ENCODE results near the gene MMP8. TPM values are rescaled to one million over a fixed set of nuclear protein-coding genes. Genes with fewer than 3 reads are reported as not detected.

Gene MMP8
- total RNA-seq, 4 donors from 2014 or later: 0.24 to 0.45 TPM; not detected in 2

DNA sequence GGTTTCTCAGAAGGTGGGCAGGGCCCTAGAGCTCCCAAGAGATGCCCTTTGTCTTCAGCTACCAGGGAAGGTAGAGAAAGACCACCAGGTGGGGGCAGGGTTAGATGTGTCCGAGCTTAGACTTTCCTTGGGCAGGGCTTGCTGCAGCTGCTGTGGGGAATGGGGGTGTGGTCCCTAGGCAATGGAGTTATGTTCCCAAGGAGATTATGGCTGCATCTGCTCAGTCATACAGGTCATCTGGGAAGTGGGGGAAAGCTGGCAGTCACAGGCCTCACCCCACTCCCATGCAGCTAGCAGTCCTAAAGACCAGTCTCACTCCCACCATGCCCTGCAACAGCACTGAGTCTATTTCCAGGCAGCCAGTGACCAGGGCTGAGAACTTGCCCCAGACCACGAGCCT, 48.7 kb downstream of the MMP8 start:
- no peak for DNase-seq
- 67 to 100% methylated on average over 2 of the region's 2 CpGs for WGBS, 2 donors
- Histone ChIP-seq H3K9me3 (no peaks in the 10 kb centered on the region), H3K27ac (no peak overlapping the region), H3K4me1 (no peaks in the 10 kb centered on the region), H3K4me3 (replicated peaks in 1 of 3) (no peak overlapping the region), H3K27me3 (no peaks in the 10 kb centered on the region), H3K36me3 (no peaks in the 10 kb centered on the region)
- TF ChIP-seq POLR2A (IDR thresholded peaks at IDR 0.05): no peak
- TF ChIP-seq, protein P1, sequence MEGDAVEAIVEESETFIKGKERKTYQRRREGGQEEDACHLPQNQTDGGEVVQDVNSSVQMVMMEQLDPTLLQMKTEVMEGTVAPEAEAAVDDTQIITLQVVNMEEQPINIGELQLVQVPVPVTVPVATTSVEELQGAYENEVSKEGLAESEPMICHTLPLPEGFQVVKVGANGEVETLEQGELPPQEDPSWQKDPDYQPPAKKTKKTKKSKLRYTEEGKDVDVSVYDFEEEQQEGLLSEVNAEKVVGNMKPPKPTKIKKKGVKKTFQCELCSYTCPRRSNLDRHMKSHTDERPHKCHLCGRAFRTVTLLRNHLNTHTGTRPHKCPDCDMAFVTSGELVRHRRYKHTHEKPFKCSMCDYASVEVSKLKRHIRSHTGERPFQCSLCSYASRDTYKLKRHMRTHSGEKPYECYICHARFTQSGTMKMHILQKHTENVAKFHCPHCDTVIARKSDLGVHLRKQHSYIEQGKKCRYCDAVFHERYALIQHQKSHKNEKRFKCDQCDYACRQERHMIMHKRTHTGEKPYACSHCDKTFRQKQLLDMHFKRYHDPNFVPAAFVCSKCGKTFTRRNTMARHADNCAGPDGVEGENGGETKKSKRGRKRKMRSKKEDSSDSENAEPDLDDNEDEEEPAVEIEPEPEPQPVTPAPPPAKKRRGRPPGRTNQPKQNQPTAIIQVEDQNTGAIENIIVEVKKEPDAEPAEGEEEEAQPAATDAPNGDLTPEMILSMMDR (IDR thresholded peaks at IDR 0.05): no peak
- intact Hi-C loops (cut with DNase I): no loop called here

DNA sequence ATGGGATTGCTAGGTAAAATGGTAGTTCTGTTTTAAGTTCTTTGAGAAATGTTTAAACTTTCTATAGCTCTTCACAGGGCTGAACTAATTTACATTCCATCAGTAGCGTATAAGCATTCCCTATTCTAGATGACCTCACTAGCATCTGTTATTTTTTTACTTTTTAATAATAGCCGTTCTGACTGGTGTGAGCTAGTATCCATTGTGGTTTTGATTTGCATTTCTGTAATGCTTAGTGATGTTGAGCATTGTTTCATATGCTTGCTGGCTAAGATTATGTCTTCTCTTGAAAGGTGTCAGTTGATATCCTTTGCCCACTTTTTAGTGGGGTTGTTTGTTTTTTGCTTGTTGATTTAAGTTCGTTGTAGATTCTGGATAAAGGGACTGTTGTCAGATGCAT, 55.1 kb downstream of the MMP8 start:
- Histone ChIP-seq H3K27me3 (no peaks in the 10 kb centered on the region), H3K9me3 (no peaks in the 10 kb centered on the region), H3K4me3 (replicated peaks in 1 of 3) (no peak overlapping the region), H3K36me3 (no peaks in the 10 kb centered on the region), H3K4me1 (no peaks in the 10 kb centered on the region), H3K27ac (no peak overlapping the region)
- WGBS, 2 donors: 70 to 73% methylated on average over 3 of the region's 3 CpGs
- TF ChIP-seq POLR2A (IDR thresholded peaks at IDR 0.05): no peak
- TF ChIP-seq, protein P1 (IDR thresholded peaks at IDR 0.05): no peak
- intact Hi-C loops (cut with DNase I): loop anchor here (10.0 kb wide), 1 partner anchor 325 kb away; the partner anchor contains the start of gene BIRC2
- no peak for DNase-seq

DNA sequence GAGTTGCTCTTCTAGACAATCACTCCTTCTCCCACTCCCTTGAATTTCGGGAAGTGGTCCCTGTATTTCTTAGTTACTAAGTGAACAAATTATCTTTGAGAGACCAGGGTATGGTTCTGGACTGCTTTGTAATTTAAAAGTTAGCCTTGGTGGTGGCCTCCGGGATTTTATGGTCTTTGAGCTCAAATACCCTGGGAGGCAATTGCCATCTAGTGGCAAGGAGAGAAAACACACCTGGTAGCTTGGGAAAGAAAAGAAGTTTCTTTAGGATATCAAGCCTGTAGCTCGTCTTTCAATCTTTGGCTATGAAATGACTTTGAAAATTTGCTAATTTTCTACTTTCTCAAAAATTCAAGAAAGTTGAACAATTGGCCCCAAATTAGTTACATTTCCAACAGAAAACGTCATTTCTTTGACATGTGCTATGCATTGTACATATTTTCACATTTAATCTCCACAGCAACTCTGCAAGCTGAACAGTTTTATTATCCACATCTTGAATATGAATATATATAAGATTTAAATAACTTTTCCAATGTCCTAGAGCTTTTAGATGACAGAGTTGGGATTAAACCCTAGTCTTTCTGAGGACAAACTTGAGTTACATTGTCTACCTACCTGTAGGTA, 58.3 kb downstream of the MMP8 start:
- no peak for TF ChIP-seq POLR2A (IDR thresholded peaks at IDR 0.05)
- TF ChIP-seq, protein P1 (IDR thresholded peaks at IDR 0.05): peak; percentile 48 to 77 (median 74)
- Histone ChIP-seq H3K4me1 (no peaks in the 10 kb centered on the region), H3K27me3 (no peaks in the 10 kb centered on the region), H3K4me3 (replicated peaks in 1 of 3) (no peak overlapping the region), H3K36me3 (no peaks in the 10 kb centered on the region), H3K9me3 (no peaks in the 10 kb centered on the region), H3K27ac (no peak overlapping the region)
- peak; percentile 10 to 13 for DNase-seq
- 3 to 7% methylated on average over 4 of the region's 4 CpGs for WGBS, 2 donors
- intact Hi-C loops (cut with DNase I): loop anchor here (10.0 kb wide), 1 partner anchor 322 kb away; the partner anchor contains the start of gene BIRC2

DNA sequence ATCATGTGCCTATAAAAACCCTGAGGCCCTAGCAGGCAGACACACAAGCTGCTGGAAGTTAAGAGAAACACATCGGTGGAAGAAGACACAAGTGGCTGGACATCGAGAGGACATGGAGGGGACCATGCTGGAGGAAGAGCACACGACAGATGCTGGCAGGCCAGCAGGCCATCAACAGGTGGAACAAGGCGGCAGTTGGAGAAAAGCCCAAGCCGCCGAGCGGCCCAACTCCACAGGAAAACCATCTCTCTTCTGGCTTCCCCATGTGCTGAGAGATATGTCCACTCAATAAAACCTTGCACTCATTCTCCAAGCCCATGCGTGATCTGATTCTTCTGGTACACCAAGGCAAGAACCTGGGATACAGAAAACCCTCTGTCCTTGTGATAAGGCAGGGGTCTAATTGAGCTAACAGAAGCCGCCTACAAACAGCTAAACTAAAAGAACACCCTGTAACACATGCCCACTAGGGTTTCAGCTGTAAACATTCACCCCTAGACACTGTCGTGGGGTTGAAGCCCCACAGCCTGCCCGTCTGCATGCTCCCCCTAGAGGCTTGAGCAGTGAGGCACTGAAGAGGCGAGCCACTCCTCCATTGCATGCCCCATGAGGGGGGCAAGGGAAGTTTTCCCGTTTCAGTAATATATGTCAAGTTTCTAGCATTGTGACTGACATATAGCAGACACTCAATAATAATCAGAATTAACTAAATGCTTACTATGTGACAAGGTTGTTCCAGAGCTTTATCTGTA, 60.6 kb downstream of the MMP8 start:
- intact Hi-C loops (cut with DNase I): loop anchor here (10.0 kb wide), 1 partner anchor 319 kb away; the partner anchor contains the start of gene BIRC2
- TF ChIP-seq POLR2A (IDR thresholded peaks at IDR 0.05): no peak
- TF ChIP-seq, protein P1 (IDR thresholded peaks at IDR 0.05): no peak
- Histone ChIP-seq H3K9me3 (no peaks in the 10 kb centered on the region), H3K27me3 (no peaks in the 10 kb centered on the region), H3K4me1 (no peaks in the 10 kb centered on the region), H3K36me3 (no peaks in the 10 kb centered on the region), H3K4me3 (replicated peaks in 1 of 3) (no peak overlapping the region), H3K27ac (no peak overlapping the region)
- DNase-seq: no peak
- WGBS, 2 donors: 73 to 83% methylated on average over 13 of the region's 13 CpGs

DNA sequence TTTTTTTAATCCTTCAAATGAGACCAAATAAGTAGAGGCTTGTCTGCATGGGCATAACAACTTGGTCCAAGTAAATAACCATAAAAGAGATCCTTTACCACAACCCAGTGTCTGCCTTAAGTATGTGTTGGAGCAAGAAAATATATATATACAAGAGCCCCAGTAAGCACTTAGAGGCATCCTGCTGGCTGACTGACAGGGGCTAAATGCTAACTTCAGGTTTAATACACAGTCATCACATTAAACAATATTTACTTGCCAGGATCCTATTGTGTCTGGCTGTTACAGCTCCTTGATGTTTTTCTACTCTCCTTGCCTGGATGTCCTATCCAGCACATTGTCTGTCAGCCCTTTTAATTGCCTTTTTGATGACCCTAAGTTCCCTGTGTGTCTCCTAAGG, 62.1 kb downstream of the MMP8 start:
- no peaks in the 10 kb centered on the region for H3K4me1 ChIP-seq
- intact Hi-C loops (cut with DNase I): loop anchor here (10.0 kb wide), 1 partner anchor 318 kb away; the partner anchor contains the start of gene BIRC2
- no peak for DNase-seq
- no peaks in the 10 kb centered on the region for H3K9me3 ChIP-seq
- H3K27me3 ChIP-seq: no peaks in the 10 kb centered on the region
- H3K4me3 ChIP-seq (replicated peaks in 1 of 3): no peak overlapping the region
- no peaks in the 10 kb centered on the region for H3K36me3 ChIP-seq
- H3K27ac ChIP-seq: no peak overlapping the region
- TF ChIP-seq, protein P1 (IDR thresholded peaks at IDR 0.05): no peak
- no peak for TF ChIP-seq POLR2A (IDR thresholded peaks at IDR 0.05)

Measured in thyroid gland (tissue), 4 donors.